Astrocyte of the cerebellum (primary cell): ENCODE measurements around the gene OMP.

Experiments
- DNase-seq: peaks from one replicate; pipeline ENCODE4 v3.0.0-alpha.2; 2011; ENCODE audit warnings: low read depth
- H3K4me3 ChIP-seq: 2 replicates; pipeline ENCODE4 v1.5.1; 2011; ENCODE audit warnings: mild to moderate bottlenecking, low read depth, low read length, moderate library complexity
- in situ Hi-C: cut with HindIII; loops from 2 replicates; pipeline ENCODE4 v1.10.0; 2017; ENCODE audit warnings: low sequenced_read_pairs
- TF ChIP-seq, protein P1 (sequence below): IDR thresholded peaks from 2 replicates; pipeline ENCODE4 v1.5.1; 2012; ENCODE audit warnings: low read length, low read depth, moderate library complexity, mild to moderate bottlenecking; ENCODE audit errors: missing control alignments

Gene OMP

DNA sequence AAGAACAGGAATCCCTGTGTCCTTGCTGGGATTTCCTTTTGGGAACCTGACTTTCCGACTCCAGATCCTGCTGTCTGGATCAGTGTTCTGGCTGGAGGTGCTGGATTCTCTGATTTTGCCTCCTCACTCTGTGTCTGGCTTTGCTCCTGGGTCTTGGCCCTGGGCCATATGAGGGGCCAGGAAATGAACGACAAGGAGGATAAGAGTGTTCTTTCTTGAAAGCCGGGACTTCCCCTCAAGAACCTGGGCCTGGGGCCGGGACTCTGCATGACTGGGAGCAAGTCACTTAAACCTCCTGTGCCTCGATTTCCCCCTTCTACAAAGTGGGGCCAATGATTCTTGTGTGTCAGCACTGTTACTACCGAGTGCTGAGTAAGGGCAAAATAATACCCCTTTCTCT, 22.6 kb downstream of the OMP start:
- H3K4me3 ChIP-seq, result no peak overlapping the region
- TF ChIP-seq, protein P1, sequence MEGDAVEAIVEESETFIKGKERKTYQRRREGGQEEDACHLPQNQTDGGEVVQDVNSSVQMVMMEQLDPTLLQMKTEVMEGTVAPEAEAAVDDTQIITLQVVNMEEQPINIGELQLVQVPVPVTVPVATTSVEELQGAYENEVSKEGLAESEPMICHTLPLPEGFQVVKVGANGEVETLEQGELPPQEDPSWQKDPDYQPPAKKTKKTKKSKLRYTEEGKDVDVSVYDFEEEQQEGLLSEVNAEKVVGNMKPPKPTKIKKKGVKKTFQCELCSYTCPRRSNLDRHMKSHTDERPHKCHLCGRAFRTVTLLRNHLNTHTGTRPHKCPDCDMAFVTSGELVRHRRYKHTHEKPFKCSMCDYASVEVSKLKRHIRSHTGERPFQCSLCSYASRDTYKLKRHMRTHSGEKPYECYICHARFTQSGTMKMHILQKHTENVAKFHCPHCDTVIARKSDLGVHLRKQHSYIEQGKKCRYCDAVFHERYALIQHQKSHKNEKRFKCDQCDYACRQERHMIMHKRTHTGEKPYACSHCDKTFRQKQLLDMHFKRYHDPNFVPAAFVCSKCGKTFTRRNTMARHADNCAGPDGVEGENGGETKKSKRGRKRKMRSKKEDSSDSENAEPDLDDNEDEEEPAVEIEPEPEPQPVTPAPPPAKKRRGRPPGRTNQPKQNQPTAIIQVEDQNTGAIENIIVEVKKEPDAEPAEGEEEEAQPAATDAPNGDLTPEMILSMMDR, result no peak
- no peak for DNase-seq
- in situ Hi-C loops, result no loop called here

DNA sequence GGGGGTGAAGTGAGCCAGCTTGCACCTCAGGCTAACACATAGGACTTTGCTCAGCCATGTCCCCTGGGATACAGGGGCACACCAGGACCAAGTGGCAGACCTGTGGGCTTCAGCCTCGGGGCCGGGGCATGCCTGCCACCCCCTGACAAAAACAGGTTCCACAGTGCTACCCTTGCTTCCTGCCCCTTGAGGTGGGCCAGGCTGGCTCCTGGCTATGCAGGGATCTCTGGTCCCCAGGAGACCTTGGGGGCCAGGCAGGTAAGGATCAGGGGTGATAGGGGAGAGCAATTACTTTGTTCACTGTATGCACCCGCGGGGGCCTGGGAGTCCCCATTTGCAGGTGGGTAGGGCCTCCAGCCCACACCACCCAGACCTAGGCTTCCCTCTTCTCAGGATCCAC, 23.1 kb downstream of the OMP start:
- in situ Hi-C loops, result no loop called here
- no peak overlapping the region for H3K4me3 ChIP-seq
- TF ChIP-seq, protein P1, result no peak
- DNase-seq, result no peak

DNA sequence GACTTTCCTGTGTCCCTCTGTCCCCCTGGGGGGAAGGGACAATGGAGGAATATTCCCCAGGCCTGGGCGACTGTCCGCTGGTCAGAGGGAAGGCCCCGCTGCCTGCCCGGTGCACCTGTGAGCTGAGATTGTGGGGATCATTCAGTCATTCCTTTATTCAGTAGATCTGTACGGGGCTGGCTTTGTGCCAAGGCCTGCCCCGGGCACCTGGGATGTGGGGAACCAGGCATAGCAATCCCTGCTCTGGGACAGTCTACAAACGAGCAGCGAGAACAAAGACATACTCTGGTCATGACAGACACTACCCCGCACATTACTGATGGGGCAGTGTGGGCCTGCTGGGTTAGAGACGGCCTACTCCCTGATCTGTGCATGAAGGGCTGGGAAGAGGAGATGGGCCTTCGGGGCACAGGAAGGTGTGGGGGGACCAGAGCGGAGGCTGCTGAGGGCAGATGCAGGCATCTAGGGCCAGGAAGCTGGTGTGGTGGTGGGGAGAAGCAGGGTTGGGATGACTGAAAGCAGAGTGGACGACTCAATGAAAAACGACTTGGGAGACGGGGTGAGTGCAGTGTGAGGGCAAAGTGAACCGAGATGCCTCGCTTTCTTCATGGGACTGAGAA, 23.6 kb downstream of the OMP start:
- TF ChIP-seq, protein P1, result no peak
- no peak for DNase-seq
- no peak overlapping the region for H3K4me3 ChIP-seq
- in situ Hi-C loops, result no loop called here

DNA sequence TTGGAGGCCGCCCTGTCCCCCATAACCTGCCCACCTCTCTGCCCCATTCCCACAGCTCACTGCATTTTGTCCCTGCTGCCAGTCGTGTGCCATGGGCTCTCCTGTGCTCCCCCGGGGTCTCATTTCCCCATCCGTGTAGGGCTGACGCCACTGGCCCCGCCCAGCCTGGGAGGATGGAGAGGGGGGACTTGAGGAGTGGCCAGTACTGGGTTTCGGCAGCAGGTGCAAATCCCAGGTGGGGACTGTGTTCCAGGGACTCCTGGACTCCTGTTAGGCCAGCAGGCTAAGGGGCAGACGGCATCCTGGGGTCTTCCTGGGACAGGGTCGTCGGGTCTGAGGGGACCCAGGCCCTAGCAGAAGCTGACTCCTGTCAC, 24.2 kb downstream of the OMP start:
- peak overlapping the region; percentile 40 for H3K4me3 ChIP-seq
- no peak for DNase-seq
- TF ChIP-seq, protein P1, result no peak
- in situ Hi-C loops, result no loop called here

DNA sequence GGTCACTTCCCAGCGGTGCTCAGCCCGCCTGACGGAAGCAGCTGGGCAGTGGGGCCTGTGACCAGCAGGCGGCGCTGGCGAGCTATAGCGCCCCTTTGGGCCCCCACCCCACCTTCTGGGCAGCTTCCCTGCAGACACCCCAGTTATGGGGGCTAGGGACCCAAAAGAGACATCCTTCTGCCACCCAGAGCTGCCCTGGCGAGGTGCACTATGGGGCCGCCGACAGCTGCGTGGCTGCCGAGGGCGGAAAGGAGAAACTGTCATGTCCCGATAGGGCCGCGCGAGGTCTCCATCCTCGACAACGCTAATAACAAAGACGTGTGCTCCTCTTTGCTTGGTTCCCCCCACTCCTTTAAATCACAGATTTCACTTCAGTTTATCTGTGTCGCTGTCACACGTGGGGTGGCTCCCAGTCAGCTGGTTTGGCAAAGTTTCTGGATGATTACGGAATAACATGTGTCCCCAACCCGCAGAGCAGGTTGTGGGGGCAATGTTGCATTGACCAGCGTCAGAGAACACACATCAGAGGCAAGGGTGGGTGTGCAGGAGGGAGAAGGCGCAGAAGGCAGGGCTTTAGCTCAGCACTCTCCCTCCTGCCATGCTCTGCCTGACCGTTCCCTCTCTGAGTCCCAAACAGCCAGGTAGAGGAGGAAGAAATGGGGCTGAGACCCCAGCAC, 24.7 kb downstream of the OMP start:
- H3K4me3 ChIP-seq, result peak overlapping the region; percentile 40
- in situ Hi-C loops, result no loop called here
- TF ChIP-seq, protein P1, result peak; percentile 99
- no peak for DNase-seq

DNA sequence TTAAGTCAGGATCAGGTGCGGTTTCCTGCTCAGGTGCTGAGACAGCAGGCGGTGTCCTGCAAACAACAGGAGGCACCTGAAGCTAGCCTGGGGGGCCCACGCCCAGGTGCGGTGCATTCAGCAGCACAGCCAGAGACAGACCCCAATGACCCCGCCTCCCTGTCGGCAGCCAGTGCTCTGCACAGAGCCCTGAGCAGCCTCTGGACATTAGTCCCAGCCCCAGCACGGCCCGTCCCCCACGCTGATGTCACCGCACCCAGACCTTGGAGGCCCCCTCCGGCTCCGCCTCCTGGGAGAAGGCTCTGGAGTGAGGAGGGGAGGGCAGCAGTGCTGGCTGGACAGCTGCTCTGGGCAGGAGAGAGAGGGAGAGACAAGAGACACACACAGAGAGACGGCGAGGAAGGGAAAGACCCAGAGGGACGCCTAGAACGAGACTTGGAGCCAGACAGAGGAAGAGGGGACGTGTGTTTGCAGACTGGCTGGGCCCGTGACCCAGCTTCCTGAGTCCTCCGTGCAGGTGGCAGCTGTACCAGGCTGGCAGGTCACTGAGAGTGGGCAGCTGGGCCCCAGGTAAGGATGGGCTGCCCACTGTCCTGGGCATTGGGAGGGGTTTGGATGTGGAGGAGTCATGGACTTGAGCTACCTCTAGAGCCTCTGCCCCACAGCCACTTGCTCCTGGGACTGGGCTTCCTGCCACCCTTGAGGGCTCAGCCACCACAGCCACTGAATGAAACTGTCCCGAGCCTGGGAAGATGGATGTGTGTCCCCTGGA, 25.5 kb downstream of the OMP start, which contains the start of gene MYO7A:
Gene MYO7A, plus strand, starts transcription at position 327 of the 772 bp plus-strand sequence. CDS start 2,389 bp downstream, outside the sequence.
- in situ Hi-C loops, result no loop called here
- H3K4me3 ChIP-seq, result peak within 1 kb of the TSS; percentile 40
- no peak for DNase-seq
- TF ChIP-seq, protein P1, result no peak
